Activated CD4-positive, alpha-beta T cell treated with anti-CD3 and anti-CD28 coated beads, Interleukin-2, amount 10 ng/mL, durations not matched to agents 7 days and 5 days (primary cell): ENCODE data around the gene TDRD12. TPM values are rescaled to one million over a fixed set of nuclear protein-coding genes. Genes with fewer than 3 reads are reported as not detected.
A peak's percentile ranks its signal among the peaks of the same experiment; 100 is the strongest.
"Not testable (repeated sequence)": the region's sequence is repeated elsewhere in the genome, so short reads cannot be mapped to it uniquely, and the experiment has no call there.

Experiments used
- CTCF ChIA-PET: fragments of 350-600 bp; sonication (Branson Sonifier 250); formaldehyde crosslinking; loops from one replicate; lab custom pipeline; 2021; ENCODE audit warnings: antibody characterized with exemption; lab: Charles Lee
- POLR2A ChIA-PET: fragments of 350-600 bp; sonication (Branson Sonifier 250); formaldehyde crosslinking; loops from one replicate; lab custom pipeline; 2021; ENCODE audit warnings: antibody characterized with exemption; lab: Charles Lee
- DNase-seq: peaks from one replicate; pipeline ENCODE4 v3.0.0-alpha.2; 2020
- H3K27ac Mint-ChIP-seq: one replicate; pipeline ENCODE4 v1.8.0; 2021; ENCODE audit warnings: mild to moderate bottlenecking, moderate library complexity, mixed read lengths
- H3K27me3 Mint-ChIP-seq: one replicate; pipeline ENCODE4 v1.8.0; 2021; ENCODE audit warnings: mixed read lengths
- H3K36me3 Mint-ChIP-seq: one replicate; pipeline ENCODE4 v1.8.0; 2021; ENCODE audit warnings: low read depth, mixed read lengths
- H3K4me1 Mint-ChIP-seq: one replicate; pipeline ENCODE4 v1.8.0; 2021; ENCODE audit warnings: mixed read lengths
- H3K4me3 Mint-ChIP-seq: one replicate; pipeline ENCODE4 v1.8.0; 2021; ENCODE audit warnings: mild to moderate bottlenecking, moderate library complexity, mixed read lengths
- H3K9me3 Mint-ChIP-seq: one replicate; pipeline ENCODE4 v1.8.0; 2021; ENCODE audit warnings: mixed read lengths
- total RNA-seq, 2 experiments: library from RNA; stranded (reverse); gene quantifications; one replicate each; pipeline ENCODE4 v1.2.3, GENCODE V29; 2021

TDRD12 gene
- total RNA-seq, 2 experiments from 2014 or later: 0.25 to 0.52 TPM

GRCh38 chr19:32824191-32824751, 104.7 kb downstream of the TDRD12 start:
- no peak overlapping the region for H3K4me3 Mint-ChIP-seq
- CTCF ChIA-PET: no interaction called here
- peaks cover 16% of the 10 kb centered on the region for H3K27me3 Mint-ChIP-seq
- H3K36me3 Mint-ChIP-seq: no peaks in the 10 kb centered on the region
- peaks cover 9% of the 10 kb centered on the region for H3K4me1 Mint-ChIP-seq
- H3K9me3 Mint-ChIP-seq: no peaks in the 10 kb centered on the region
- no peak for DNase-seq
- H3K27ac Mint-ChIP-seq: no peak overlapping the region
- POLR2A ChIA-PET: no interaction called here

- DNase-seq: no peak
- Mint-ChIP-seq H3K4me3 (no peak overlapping the region), H3K9me3 (no peaks in the 10 kb centered on the region), H3K27ac (no peak overlapping the region), H3K36me3 (no peaks in the 10 kb centered on the region), H3K27me3 (peaks cover 14% of the 10 kb centered on the region), H3K4me1 (peaks cover 3% of the 10 kb centered on the region)
- ChIA-PET POLR2A (no interaction called here), CTCF (no interaction called here)
Measured at GRCh38 chr19:32824916-32825608, 105.5 kb downstream of the TDRD12 start.

- Mint-ChIP-seq H3K27ac (no peak overlapping the region), H3K27me3 (peaks cover 14% of the 10 kb centered on the region), H3K4me1 (peaks cover 3% of the 10 kb centered on the region), H3K36me3 (no peaks in the 10 kb centered on the region), H3K9me3 (no peaks in the 10 kb centered on the region), H3K4me3 (no peak overlapping the region)
- no peak for DNase-seq
- ChIA-PET CTCF (no interaction called here), POLR2A (no interaction called here)
Measured at GRCh38 chr19:32828139-32828538, 108.6 kb downstream of the TDRD12 start.

GRCh38 chr19:32828643-32829344, 109.2 kb downstream of the TDRD12 start:
- H3K9me3 Mint-ChIP-seq: no peaks in the 10 kb centered on the region
- H3K4me3 Mint-ChIP-seq: no peak overlapping the region
- H3K4me1 Mint-ChIP-seq: peaks cover 3% of the 10 kb centered on the region
- CTCF ChIA-PET: interaction anchor here (0.9 kb wide), 1 partner anchor 126 kb away, joined by 3 read pairs; no protein-coding TSS in a partner anchor
- peaks cover 10% of the 10 kb centered on the region for H3K27me3 Mint-ChIP-seq
- peak overlapping the region; percentile 76 for H3K27ac Mint-ChIP-seq
- POLR2A ChIA-PET: no interaction called here
- DNase-seq: no peak
- H3K36me3 Mint-ChIP-seq: no peaks in the 10 kb centered on the region

DNA sequence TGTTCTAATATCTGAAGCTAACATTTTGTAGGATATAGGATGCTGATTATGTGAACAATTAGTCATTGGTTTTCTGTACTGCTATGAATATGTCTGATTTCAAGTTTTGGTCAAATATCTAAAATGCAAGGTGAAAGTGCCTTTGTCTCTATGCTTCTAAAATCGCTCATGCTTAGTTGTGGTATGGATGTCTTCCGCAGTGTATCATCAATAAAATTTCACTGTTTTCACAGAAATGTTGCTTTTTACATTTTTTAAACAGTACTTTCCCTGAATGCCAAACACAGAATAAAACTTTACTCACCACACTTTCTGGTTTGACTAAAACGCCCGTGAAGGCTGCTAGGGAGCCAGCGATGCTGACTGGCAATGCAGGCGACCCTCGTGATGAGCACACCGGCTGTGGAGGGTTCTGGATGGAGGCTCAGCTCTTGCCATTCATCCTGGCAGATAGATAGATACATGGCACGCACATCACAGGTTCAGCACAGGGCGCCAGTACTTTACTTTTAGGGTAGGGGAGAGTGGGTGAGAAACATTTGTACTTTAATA, 109.9 kb downstream of the TDRD12 start:
- H3K36me3 Mint-ChIP-seq: no peaks in the 10 kb centered on the region
- DNase-seq: no peak
- no peaks in the 10 kb centered on the region for H3K9me3 Mint-ChIP-seq
- peak overlapping the region; percentile 25 for H3K27ac Mint-ChIP-seq
- H3K4me3 Mint-ChIP-seq: no peak overlapping the region
- H3K27me3 Mint-ChIP-seq: peaks cover 8% of the 10 kb centered on the region
- CTCF ChIA-PET: interaction anchor here (0.9 kb wide), 1 partner anchor 125 kb away, joined by 3 read pairs; no protein-coding TSS in a partner anchor
- H3K4me1 Mint-ChIP-seq: peaks cover 3% of the 10 kb centered on the region
- POLR2A ChIA-PET: no interaction called here

GRCh38 chr19:32830231-32831014, 110.9 kb downstream of the TDRD12 start:
- H3K36me3 Mint-ChIP-seq: no peaks in the 10 kb centered on the region
- H3K27ac Mint-ChIP-seq: no peak overlapping the region
- H3K4me1 Mint-ChIP-seq: peaks cover 3% of the 10 kb centered on the region
- ChIA-PET POLR2A (no interaction called here), CTCF (no interaction called here)
- H3K27me3 Mint-ChIP-seq: peaks cover 1% of the 10 kb centered on the region
- no peak for DNase-seq
- no peaks in the 10 kb centered on the region for H3K9me3 Mint-ChIP-seq
- H3K4me3 Mint-ChIP-seq: no peak overlapping the region

DNA sequence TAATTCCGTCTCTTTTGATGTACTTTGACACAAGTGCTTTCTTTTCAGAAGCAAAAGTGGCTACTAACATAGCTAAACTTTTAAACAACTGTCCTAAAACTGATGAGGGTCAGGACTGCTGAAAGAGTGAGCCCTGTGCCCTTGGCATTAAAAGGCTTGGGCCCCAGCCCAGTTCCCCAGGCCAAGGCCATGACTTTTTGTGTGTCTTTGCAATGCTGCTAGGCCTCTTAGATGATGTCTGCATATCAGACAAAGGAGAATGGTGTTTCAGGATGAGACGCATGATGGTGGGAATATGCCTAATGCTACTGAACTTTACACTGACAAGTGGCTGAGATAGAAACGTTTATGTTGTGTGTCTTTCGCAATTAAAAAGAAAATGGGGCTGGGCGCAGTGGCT, 112.0 kb downstream of the TDRD12 start:
- ChIA-PET CTCF (no interaction called here), POLR2A (no interaction called here)
- H3K4me3 Mint-ChIP-seq: no peak overlapping the region
- H3K27ac Mint-ChIP-seq: no peak overlapping the region
- DNase-seq: no peak
- peaks cover 3% of the 10 kb centered on the region for H3K4me1 Mint-ChIP-seq
- no peaks in the 10 kb centered on the region for H3K9me3 Mint-ChIP-seq
- peaks cover 1% of the 10 kb centered on the region for H3K27me3 Mint-ChIP-seq
- no peaks in the 10 kb centered on the region for H3K36me3 Mint-ChIP-seq

GRCh38 chr19:32832094-32832493, 112.5 kb downstream of the TDRD12 start:
- H3K36me3 Mint-ChIP-seq, CTCF ChIA-PET: not testable (repeated sequence)
- POLR2A ChIA-PET: interaction anchor here (0.6 kb wide), 1 partner anchor 13 kb away, joined by 3 read pairs; no protein-coding TSS in a partner anchor

DNA sequence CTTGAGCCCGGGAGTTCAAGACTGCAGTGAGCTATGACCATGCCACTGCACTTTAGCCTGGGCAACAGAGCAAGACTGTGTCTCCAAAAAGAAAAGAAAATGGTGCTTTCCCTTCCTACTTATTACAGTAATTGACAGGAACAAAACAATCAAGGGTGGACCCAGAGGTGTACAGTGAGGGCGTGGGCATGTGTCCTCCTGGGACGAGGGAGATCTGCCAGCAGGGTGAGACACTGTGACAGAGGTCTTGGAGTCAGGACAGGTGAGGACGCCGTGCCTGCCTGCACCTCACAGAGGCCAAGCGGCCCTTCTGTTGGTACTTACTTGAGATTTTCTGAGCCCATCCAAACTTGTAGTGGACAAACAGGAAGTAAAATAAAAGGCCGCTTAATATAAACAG, 113.3 kb downstream of the TDRD12 start:
- POLR2A ChIA-PET: interaction anchor here (0.6 kb wide), 1 partner anchor 12 kb away, joined by 3 read pairs; no protein-coding TSS in a partner anchor
- H3K27me3 Mint-ChIP-seq, DNase-seq, H3K4me1 Mint-ChIP-seq, H3K4me3 Mint-ChIP-seq, H3K36me3 Mint-ChIP-seq, H3K9me3 Mint-ChIP-seq, CTCF ChIA-PET, H3K27ac Mint-ChIP-seq: not testable (repeated sequence)

More at GRCh38 chr19:32832094-32832493, 112.5 kb downstream of the TDRD12 start:
- not testable (repeated sequence) for H3K4me1 Mint-ChIP-seq, H3K27ac Mint-ChIP-seq, H3K27me3 Mint-ChIP-seq, H3K4me3 Mint-ChIP-seq, DNase-seq, H3K9me3 Mint-ChIP-seq

DNA sequence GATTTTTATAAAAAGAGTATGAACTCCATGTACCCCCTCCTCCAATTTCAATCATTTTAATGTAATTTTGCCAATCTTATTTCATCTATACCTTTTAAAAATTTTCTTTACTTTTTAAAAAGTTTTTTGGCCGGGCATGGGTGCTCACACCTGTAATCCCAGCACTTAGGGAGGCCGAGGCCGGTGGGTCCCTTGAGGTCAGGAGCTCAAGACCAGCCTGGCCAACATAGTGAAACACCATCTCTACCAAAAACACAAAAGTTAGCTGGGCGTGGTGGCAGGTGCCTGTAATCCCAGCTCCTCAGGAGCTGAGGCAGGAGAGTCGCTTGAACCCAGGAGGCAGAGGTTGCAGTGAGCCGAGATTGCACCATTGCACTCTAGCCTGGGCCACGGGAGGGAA, 113.8 kb downstream of the TDRD12 start:
- not testable (repeated sequence) for H3K36me3 Mint-ChIP-seq

GRCh38 chr19:32837531-32837930, 118.0 kb downstream of the TDRD12 start:
- peaks cover 3% of the 10 kb centered on the region for H3K36me3 Mint-ChIP-seq
- H3K4me1 Mint-ChIP-seq: no peaks in the 10 kb centered on the region
- no peak overlapping the region for H3K4me3 Mint-ChIP-seq
- DNase-seq: no peak
- peaks cover 20% of the 10 kb centered on the region for H3K9me3 Mint-ChIP-seq
- no peaks in the 10 kb centered on the region for H3K27me3 Mint-ChIP-seq
- no peak overlapping the region for H3K27ac Mint-ChIP-seq
- ChIA-PET CTCF (no interaction called here), POLR2A (no interaction called here)

More for the DNA sequence above, 113.8 kb downstream of the TDRD12 start:
- DNase-seq, H3K27me3 Mint-ChIP-seq, H3K4me1 Mint-ChIP-seq, H3K9me3 Mint-ChIP-seq, H3K4me3 Mint-ChIP-seq, CTCF ChIA-PET, POLR2A ChIA-PET, H3K27ac Mint-ChIP-seq: not testable (repeated sequence)

DNA sequence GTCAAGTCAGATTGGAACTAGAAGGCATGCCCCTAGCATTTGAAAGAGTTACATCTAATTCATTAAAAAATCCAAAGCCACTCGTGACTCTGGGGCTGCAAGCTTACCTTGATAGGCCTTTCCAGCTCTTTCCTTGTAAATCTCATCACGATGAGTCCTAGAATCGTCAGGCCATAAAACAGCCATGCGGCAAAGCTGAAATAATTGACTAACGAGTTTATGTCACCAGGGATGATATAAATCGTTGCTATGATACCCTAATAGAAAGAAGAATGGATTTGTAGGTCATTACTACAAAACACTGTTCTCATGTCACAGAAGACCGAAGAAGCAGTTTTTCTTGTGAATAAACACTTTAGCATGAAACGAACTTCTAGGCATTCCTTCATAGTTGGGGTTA, 122.5 kb downstream of the TDRD12 start:
- Mint-ChIP-seq H3K27ac (no peak overlapping the region), H3K9me3 (peaks cover 20% of the 10 kb centered on the region), H3K4me1 (no peaks in the 10 kb centered on the region), H3K4me3 (no peak overlapping the region), H3K27me3 (no peaks in the 10 kb centered on the region), H3K36me3 (peaks cover 3% of the 10 kb centered on the region)
- no peak for DNase-seq
- ChIA-PET CTCF (no interaction called here), POLR2A (no interaction called here)
